ENCODE results near the gene GPR4.

- TF ChIP-seq CTCF (IDR thresholded peaks at IDR 0.05) = no peak
- TF ChIP-seq POLR2A (IDR thresholded peaks at IDR 0.05) = no peak
Measured at GRCh38 chr19:45591638-45592005, 10.4 kb downstream of the GPR4 start.

All from thyroid gland (tissue), 4 donors.